Liver (tissue), 9 donors: ENCODE data around the gene TBCA. TPM values are rescaled to one million over a fixed set of nuclear protein-coding genes. Genes with fewer than 3 reads are reported as not detected.

Source experiments
- DNase-seq: peaks from one replicate; pipeline ENCODE4 v3.0.0-alpha.2; 2017; ENCODE audit warnings: low spot score
- H3K27ac ChIP-seq, 2 donors: one replicate each; pipeline ENCODE4 v1.7.0; 2013; ENCODE audit warnings: inconsistent platforms in 2 of 2, low read length in 2 of 2, control low read depth in 1 of 2, low read depth in 1 of 2, mild to moderate bottlenecking in 1 of 2
- H3K27me3 ChIP-seq, 4 donors: one replicate each; pipeline versions ENCODE4 v1.6.1 to v1.7.0; 2013; ENCODE audit warnings: low read length in 3 of 4, inconsistent platforms in 1 of 4, mild to moderate bottlenecking in 1 of 4, moderate library complexity in 1 of 4; ENCODE audit not compliant: control insufficient read depth in 4 of 4, insufficient read depth in 4 of 4
- H3K36me3 ChIP-seq, 4 donors: one replicate each; pipeline versions ENCODE4 v1.6.1 to v1.7.0; 2013; ENCODE audit warnings: low read length in 3 of 4, mild to moderate bottlenecking in 3 of 4, low read depth in 1 of 4, moderate library complexity in 1 of 4; ENCODE audit not compliant: control insufficient read depth in 4 of 4, insufficient read depth in 3 of 4
- H3K4me1 ChIP-seq, 4 donors: one replicate each; pipeline versions ENCODE4 v1.6.1 to v1.7.0; 2013; ENCODE audit warnings: low read length in 3 of 4, mild to moderate bottlenecking in 3 of 4, moderate library complexity in 1 of 4; ENCODE audit not compliant: control insufficient read depth in 4 of 4, insufficient read depth in 4 of 4
- H3K4me3 ChIP-seq, 3 donors: one replicate each; pipeline versions ENCODE4 v1.6.1 to v1.7.0; 2013; ENCODE audit warnings: low read length in 3 of 3, control low read depth in 1 of 3, low read depth in 1 of 3, mild to moderate bottlenecking in 1 of 3
- H3K9ac ChIP-seq, 2 donors: one replicate each; pipeline ENCODE4 v1.7.0; 2013; ENCODE audit warnings: low read length in 2 of 2, mild to moderate bottlenecking in 2 of 2, moderate library complexity in 2 of 2, control low read depth in 1 of 2, low read depth in 1 of 2
- H3K9me3 ChIP-seq, 4 donors: one replicate each; pipeline versions ENCODE4 v1.6.1 to v1.7.0; 2013; ENCODE audit warnings: low read length in 3 of 4; ENCODE audit not compliant: control insufficient read depth in 4 of 4
- EGR1 ChIP-seq, 2 donors: IDR thresholded peaks; 2 replicates each; pipeline ENCODE4 v1.6.1; 2016 to 2018; ENCODE audit warnings: antibody characterized with exemption in 2 of 2, low read depth in 2 of 2
- FOXA1 ChIP-seq: IDR thresholded peaks from 2 replicates; pipeline ENCODE4 v1.6.1; 2016; ENCODE audit warnings: antibody characterized with exemption
- FOXA2 ChIP-seq: IDR thresholded peaks from 2 replicates; pipeline ENCODE4 v1.6.1; 2016; ENCODE audit warnings: antibody characterized with exemption
- GABPA ChIP-seq, 2 donors: IDR thresholded peaks in 1 of 2; conservative IDR thresholded peaks in 1 of 2; 2 replicates each; pipeline ENCODE4 v1.6.1; 2016; ENCODE audit warnings: antibody characterized with exemption in 2 of 2, mild to moderate bottlenecking in 1 of 2, moderate library complexity in 1 of 2
- HNF4A ChIP-seq, 2 donors: conservative IDR thresholded peaks; 2 replicates each; pipeline ENCODE4 v1.6.1; 2016; ENCODE audit warnings: antibody characterized with exemption in 2 of 2, mild to moderate bottlenecking in 2 of 2
- HNF4G ChIP-seq: IDR thresholded peaks from 2 replicates; pipeline ENCODE4 v1.6.1; 2016; ENCODE audit warnings: antibody characterized with exemption
- JUND ChIP-seq, 2 donors: IDR thresholded peaks; 2 replicates each; pipeline ENCODE4 v1.6.1; 2016; ENCODE audit warnings: antibody characterized with exemption in 2 of 2
- NR2F2 ChIP-seq: IDR thresholded peaks from 2 replicates; pipeline ENCODE4 v1.6.1; 2016; ENCODE audit warnings: antibody characterized with exemption
- RAD21 ChIP-seq, 2 donors: IDR thresholded peaks; 2 replicates each; pipeline ENCODE4 v1.6.1; 2016; ENCODE audit warnings: antibody characterized with exemption in 2 of 2, mild to moderate bottlenecking in 2 of 2
- RXRA ChIP-seq, 2 donors: IDR thresholded peaks; 2 replicates each; pipeline ENCODE4 v1.6.1; 2017 to 2018; ENCODE audit warnings: antibody characterized with exemption in 2 of 2, mild to moderate bottlenecking in 1 of 2
- SP1 ChIP-seq: IDR thresholded peaks from 2 replicates; pipeline ENCODE4 v1.6.1; 2018; ENCODE audit warnings: antibody characterized with exemption, mild to moderate bottlenecking
- TAF1 ChIP-seq: conservative IDR thresholded peaks from 2 replicates; pipeline ENCODE4 v1.6.1; 2016; ENCODE audit warnings: antibody characterized with exemption, mild to moderate bottlenecking
- YY1 ChIP-seq: IDR thresholded peaks from 2 replicates; pipeline ENCODE4 v1.6.1; 2016; ENCODE audit warnings: antibody characterized with exemption, mild to moderate bottlenecking
- polyA plus RNA-seq, 2 donors: library from polyadenylated mRNA; stranded (reverse) in 1 of 2; unstranded in 1 of 2; fragments of 200-250 nt in 1 of 2; fragments of >200 nt in 1 of 2; fragmentation: Nextera tagmentation in 1 of 2; extraction: Ambion mirVana in 1 of 2; gene quantifications; one replicate each; pipeline versions ENCODE4 v1.2.1 to v1.2.3, GENCODE V29; 2013 to 2015
- total RNA-seq, 2 donors: library from RNA; depleted of rRNA; stranded (reverse); fragments of >200 nt; gene quantifications; one replicate each; pipeline ENCODE4 v1.2.3, GENCODE V29; 2014
- TF ChIP-seq, protein P1 (sequence below): IDR thresholded peaks from 2 replicates; pipeline ENCODE4 v1.6.1; 2016; ENCODE audit warnings: antibody characterized with exemption
- TF ChIP-seq, protein P2 (sequence below): IDR thresholded peaks from 2 replicates; pipeline ENCODE4 v1.6.1; 2016; ENCODE audit warnings: antibody characterized with exemption, mild to moderate bottlenecking
- TF ChIP-seq, protein P3 (sequence below): IDR thresholded peaks from 2 replicates; pipeline ENCODE4 v1.6.1; 2016; ENCODE audit warnings: antibody characterized with exemption
- TF ChIP-seq, protein P4 (sequence below): fragments of 150-350 bp; IDR thresholded peaks from 2 replicates; pipeline ENCODE4 v1.5.1; 2017; ENCODE audit warnings: improper control_type of control experiment, low read depth, low read length; ENCODE audit not compliant: missing input control
- TF ChIP-seq, protein P5 (sequence below): IDR thresholded peaks from 2 replicates; pipeline ENCODE4 v1.6.1; 2016; ENCODE audit warnings: antibody characterized with exemption
- donor health status: healthy.
- donor health status: healthy.
- donor health status: healthy.
- donor health status: healthy.
- donor health status: healthy.

Gene TBCA
- total and polyA plus RNA-seq, 4 donors = 62.5 to 338 (median 107) TPM

DNA sequence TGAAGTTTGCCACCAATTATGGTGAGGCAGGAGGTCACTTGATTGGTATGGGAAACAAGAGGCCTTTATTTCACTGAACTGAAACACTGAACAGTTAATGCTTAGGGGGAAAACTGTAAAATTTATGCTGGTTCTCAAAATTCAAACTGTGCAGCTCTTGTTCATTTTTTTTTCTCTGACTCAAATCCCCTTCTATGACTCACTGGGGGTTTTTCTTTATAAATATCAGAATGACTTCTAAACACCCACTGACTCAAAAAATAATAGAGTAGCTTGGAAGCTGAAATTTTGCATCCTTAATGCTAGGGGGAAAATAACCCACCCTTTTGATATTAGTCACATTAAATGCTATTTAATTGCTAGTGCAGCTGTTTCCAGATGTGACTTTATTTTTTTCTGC, 113.5 kb downstream of the TBCA start:
- H3K27ac ChIP-seq = no peak overlapping the region
- TF ChIP-seq, protein P1, sequence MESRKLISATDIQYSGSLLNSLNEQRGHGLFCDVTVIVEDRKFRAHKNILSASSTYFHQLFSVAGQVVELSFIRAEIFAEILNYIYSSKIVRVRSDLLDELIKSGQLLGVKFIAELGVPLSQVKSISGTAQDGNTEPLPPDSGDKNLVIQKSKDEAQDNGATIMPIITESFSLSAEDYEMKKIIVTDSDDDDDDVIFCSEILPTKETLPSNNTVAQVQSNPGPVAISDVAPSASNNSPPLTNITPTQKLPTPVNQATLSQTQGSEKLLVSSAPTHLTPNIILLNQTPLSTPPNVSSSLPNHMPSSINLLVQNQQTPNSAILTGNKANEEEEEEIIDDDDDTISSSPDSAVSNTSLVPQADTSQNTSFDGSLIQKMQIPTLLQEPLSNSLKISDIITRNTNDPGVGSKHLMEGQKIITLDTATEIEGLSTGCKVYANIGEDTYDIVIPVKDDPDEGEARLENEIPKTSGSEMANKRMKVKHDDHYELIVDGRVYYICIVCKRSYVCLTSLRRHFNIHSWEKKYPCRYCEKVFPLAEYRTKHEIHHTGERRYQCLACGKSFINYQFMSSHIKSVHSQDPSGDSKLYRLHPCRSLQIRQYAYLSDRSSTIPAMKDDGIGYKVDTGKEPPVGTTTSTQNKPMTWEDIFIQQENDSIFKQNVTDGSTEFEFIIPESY = no peak
- TF ChIP-seq FOXA1 (no peak), HNF4G (no peak), HNF4A (conservative IDR thresholded peaks at IDR 0.05) (no peak), RAD21 (IDR thresholded peaks at IDR 0.05) (no peak)
- no peak overlapping the region for H3K4me3 ChIP-seq
- H3K9ac ChIP-seq = no peak overlapping the region
- DNase-seq = no peak
- no peaks in the 10 kb centered on the region for H3K4me1 ChIP-seq
- peaks cover 0 to 9% (median 3%) of the 10 kb centered on the region in 4 donors for H3K27me3 ChIP-seq
- no peaks in the 10 kb centered on the region for H3K36me3 ChIP-seq
- H3K9me3 ChIP-seq = no peaks in the 10 kb centered on the region

DNA sequence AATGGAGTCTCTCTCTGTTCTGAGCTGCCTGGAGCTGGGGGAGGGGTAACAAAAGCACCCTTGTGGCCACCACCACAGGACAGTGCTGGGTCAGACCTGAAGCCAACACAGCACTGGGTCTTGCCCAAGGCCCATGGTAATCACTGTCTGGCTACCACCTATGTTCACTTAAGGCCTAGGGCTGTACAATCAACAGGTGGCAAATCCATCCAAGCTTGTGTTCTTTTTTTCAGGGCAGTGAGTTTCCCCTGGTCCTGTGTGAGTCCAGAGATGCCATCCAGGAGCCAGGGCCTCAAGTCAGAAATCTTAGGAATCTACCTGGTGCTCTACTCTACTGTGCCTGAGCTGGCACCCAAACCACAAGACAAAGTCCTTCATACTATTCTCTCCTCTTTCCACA, 117.5 kb downstream of the TBCA start:
- no peaks in the 10 kb centered on the region for H3K4me1 ChIP-seq

More for the DNA sequence above, 117.5 kb downstream of the TBCA start:
- no peak overlapping the region for H3K4me3 ChIP-seq
- TF ChIP-seq RAD21 (IDR thresholded peaks at IDR 0.05) = no peak
- TF ChIP-seq RXRA (IDR thresholded peaks at IDR 0.05) = no peak
- TF ChIP-seq, protein P2, sequence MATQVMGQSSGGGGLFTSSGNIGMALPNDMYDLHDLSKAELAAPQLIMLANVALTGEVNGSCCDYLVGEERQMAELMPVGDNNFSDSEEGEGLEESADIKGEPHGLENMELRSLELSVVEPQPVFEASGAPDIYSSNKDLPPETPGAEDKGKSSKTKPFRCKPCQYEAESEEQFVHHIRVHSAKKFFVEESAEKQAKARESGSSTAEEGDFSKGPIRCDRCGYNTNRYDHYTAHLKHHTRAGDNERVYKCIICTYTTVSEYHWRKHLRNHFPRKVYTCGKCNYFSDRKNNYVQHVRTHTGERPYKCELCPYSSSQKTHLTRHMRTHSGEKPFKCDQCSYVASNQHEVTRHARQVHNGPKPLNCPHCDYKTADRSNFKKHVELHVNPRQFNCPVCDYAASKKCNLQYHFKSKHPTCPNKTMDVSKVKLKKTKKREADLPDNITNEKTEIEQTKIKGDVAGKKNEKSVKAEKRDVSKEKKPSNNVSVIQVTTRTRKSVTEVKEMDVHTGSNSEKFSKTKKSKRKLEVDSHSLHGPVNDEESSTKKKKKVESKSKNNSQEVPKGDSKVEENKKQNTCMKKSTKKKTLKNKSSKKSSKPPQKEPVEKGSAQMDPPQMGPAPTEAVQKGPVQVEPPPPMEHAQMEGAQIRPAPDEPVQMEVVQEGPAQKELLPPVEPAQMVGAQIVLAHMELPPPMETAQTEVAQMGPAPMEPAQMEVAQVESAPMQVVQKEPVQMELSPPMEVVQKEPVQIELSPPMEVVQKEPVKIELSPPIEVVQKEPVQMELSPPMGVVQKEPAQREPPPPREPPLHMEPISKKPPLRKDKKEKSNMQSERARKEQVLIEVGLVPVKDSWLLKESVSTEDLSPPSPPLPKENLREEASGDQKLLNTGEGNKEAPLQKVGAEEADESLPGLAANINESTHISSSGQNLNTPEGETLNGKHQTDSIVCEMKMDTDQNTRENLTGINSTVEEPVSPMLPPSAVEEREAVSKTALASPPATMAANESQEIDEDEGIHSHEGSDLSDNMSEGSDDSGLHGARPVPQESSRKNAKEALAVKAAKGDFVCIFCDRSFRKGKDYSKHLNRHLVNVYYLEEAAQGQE = no peak
- no peak for TF ChIP-seq TAF1
- TF ChIP-seq SP1 = no peak
- TF ChIP-seq FOXA2 = no peak
- no peak for TF ChIP-seq NR2F2
- TF ChIP-seq HNF4A (conservative IDR thresholded peaks at IDR 0.05) = no peak
- TF ChIP-seq, protein P3, sequence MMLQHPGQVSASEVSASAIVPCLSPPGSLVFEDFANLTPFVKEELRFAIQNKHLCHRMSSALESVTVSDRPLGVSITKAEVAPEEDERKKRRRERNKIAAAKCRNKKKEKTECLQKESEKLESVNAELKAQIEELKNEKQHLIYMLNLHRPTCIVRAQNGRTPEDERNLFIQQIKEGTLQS = no peak
- no peak for TF ChIP-seq YY1
- TF ChIP-seq, protein P4, sequence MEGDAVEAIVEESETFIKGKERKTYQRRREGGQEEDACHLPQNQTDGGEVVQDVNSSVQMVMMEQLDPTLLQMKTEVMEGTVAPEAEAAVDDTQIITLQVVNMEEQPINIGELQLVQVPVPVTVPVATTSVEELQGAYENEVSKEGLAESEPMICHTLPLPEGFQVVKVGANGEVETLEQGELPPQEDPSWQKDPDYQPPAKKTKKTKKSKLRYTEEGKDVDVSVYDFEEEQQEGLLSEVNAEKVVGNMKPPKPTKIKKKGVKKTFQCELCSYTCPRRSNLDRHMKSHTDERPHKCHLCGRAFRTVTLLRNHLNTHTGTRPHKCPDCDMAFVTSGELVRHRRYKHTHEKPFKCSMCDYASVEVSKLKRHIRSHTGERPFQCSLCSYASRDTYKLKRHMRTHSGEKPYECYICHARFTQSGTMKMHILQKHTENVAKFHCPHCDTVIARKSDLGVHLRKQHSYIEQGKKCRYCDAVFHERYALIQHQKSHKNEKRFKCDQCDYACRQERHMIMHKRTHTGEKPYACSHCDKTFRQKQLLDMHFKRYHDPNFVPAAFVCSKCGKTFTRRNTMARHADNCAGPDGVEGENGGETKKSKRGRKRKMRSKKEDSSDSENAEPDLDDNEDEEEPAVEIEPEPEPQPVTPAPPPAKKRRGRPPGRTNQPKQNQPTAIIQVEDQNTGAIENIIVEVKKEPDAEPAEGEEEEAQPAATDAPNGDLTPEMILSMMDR = no peak
- TF ChIP-seq FOXA1 = no peak
- TF ChIP-seq, protein P5, sequence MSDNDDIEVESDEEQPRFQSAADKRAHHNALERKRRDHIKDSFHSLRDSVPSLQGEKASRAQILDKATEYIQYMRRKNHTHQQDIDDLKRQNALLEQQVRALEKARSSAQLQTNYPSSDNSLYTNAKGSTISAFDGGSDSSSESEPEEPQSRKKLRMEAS = no peak
- TF ChIP-seq JUND (IDR thresholded peaks at IDR 0.05) = no peak
- no peak for TF ChIP-seq HNF4G
- no peak for TF ChIP-seq EGR1 (IDR thresholded peaks at IDR 0.05; ENCODE audit: low read depth in 2 of 2)
- TF ChIP-seq GABPA (IDR thresholded peaks at IDR 0.05 in 1 of 2, conservative IDR thresholded peaks at IDR 0.05 in 1 of 2) = no peak
- TF ChIP-seq, protein P1 = no peak
- H3K27me3 ChIP-seq = peaks cover 0 to 2% (median 0%) of the 10 kb centered on the region in 4 donors
- H3K9ac ChIP-seq = no peak overlapping the region
- no peaks in the 10 kb centered on the region for H3K36me3 ChIP-seq
- H3K9me3 ChIP-seq = no peaks in the 10 kb centered on the region
- DNase-seq = no peak
- H3K27ac ChIP-seq = no peak overlapping the region
